H1 (cell line): ENCODE measurements around the gene APLP1. TPM values are rescaled to one million over a fixed set of nuclear protein-coding genes. Genes with fewer than 3 reads are reported as not detected.

Source experiments
- CTCF ChIA-PET: fragments of 300-600 bp; sonication (Branson Sonifier 250); formaldehyde crosslinking; loops from one replicate; lab custom pipeline; 2021; ENCODE audit not compliant: partially characterized antibody; lab: Charles Lee
- POLR2A ChIA-PET: fragments of 300-600 bp; sonication (Branson Sonifier 250); formaldehyde crosslinking; loops from one replicate; lab custom pipeline; 2021; ENCODE audit warnings: inconsistent platforms; ENCODE audit not compliant: partially characterized antibody; lab: Charles Lee
- DNase-seq, 2 experiments: peaks; one replicate each; pipeline versions ENCODE4 v3.0.0 to v3.0.0-alpha.2; 2010 to 2022; ENCODE audit warnings: low spot score in 2 of 2, low read depth in 1 of 2, mixed read lengths in 1 of 2
- FAIRE-seq: peaks from 2 replicates; lab custom pipeline; 2011; peaks lifted over from hg19 to GRCh38; lab: Jason Lieb, UNC
- H2AFZ ChIP-seq: 2 replicates; pipeline ENCODE4 v1.8.1; 2012; ENCODE audit warnings: low read length, inconsistent platforms
- H2AK5ac ChIP-seq: 2 replicates; pipeline ENCODE4 v1.6.1; 2013; ENCODE audit warnings: low read depth, low read length
- H2BK120ac ChIP-seq: replicated peaks from 2 replicates; pipeline ENCODE3; 2013; ENCODE audit warnings: low read depth, low read length, inconsistent platforms
- H2BK12ac ChIP-seq: 2 replicates; pipeline ENCODE4 v1.6.1; 2013; ENCODE audit warnings: low read depth, low read length
- H2BK15ac ChIP-seq: 2 replicates; pipeline ENCODE4 v1.6.1; 2013; ENCODE audit warnings: low read length
- H2BK20ac ChIP-seq: 2 replicates; pipeline ENCODE4 v1.6.1; 2013; ENCODE audit warnings: low read length
- H2BK5ac ChIP-seq: 2 replicates; pipeline ENCODE4 v1.6.1; 2013; ENCODE audit warnings: low read depth, low read length
- H3K14ac ChIP-seq: 2 replicates; pipeline ENCODE4 v1.6.1; 2013; ENCODE audit warnings: inconsistent platforms; ENCODE audit not compliant: insufficient read length
- H3K18ac ChIP-seq: 2 replicates; pipeline ENCODE4 v1.6.1; 2013; ENCODE audit warnings: low read length; ENCODE audit errors: extremely low read depth
- H3K23ac ChIP-seq: 2 replicates; pipeline ENCODE4 v1.6.1; 2013; ENCODE audit warnings: inconsistent platforms; ENCODE audit not compliant: insufficient read length
- H3K23me2 ChIP-seq: 2 replicates; pipeline ENCODE4 v1.6.1; 2013; ENCODE audit warnings: low read depth, low read length
- H3K27ac ChIP-seq: 2 replicates; pipeline ENCODE4 v1.6.1; 2011; ENCODE audit warnings: low read depth, low read length, inconsistent platforms
- H3K27me3 ChIP-seq, 4 experiments: replicated peaks in 1 of 4; 1 replicate in 1 of 4; 2 replicates in 3 of 4; pipeline versions ENCODE4 v1.6.1 to v1.8.1; 2011 to 2013; ENCODE audit warnings: low read length in 3 of 4, mild to moderate bottlenecking in 3 of 4, inconsistent platforms in 2 of 4, mixed read lengths in 2 of 4, moderate library complexity in 1 of 4; ENCODE audit not compliant: control insufficient read depth in 3 of 4, insufficient read depth in 3 of 4; ENCODE audit errors: extremely low read depth in 1 of 4
- H3K36me3 ChIP-seq, 4 experiments: 2 replicates each; pipeline versions ENCODE4 v1.6.1 to v1.8.1; 2011 to 2013; ENCODE audit warnings: mild to moderate bottlenecking in 4 of 4, low read length in 3 of 4, moderate library complexity in 2 of 4, control low read depth in 1 of 4, inconsistent platforms in 1 of 4; ENCODE audit not compliant: insufficient read depth in 4 of 4, control insufficient read depth in 2 of 4
- H3K4ac ChIP-seq: replicated peaks from 2 replicates; pipeline ENCODE3; 2013; ENCODE audit warnings: low read length, low read depth, mixed read lengths, inconsistent platforms; ENCODE audit not compliant: insufficient read length
- H3K4me1 ChIP-seq, 4 experiments: replicated peaks in 1 of 4; 1 replicate in 1 of 4; 2 replicates in 3 of 4; pipeline versions ENCODE4 v1.6.1 to v1.8.1; 2011 to 2013; ENCODE audit warnings: low read length in 3 of 4, inconsistent platforms in 2 of 4, mixed read lengths in 1 of 4; ENCODE audit not compliant: insufficient read depth in 4 of 4, control insufficient read depth in 3 of 4
- H3K4me2 ChIP-seq, 2 experiments: 2 replicates each; pipeline versions ENCODE4 v1.6.1 to v1.8.1; 2011 to 2013; ENCODE audit warnings: low read depth in 2 of 2, low read length in 2 of 2, control low read depth in 1 of 2, inconsistent platforms in 1 of 2, mild to moderate bottlenecking in 1 of 2; ENCODE audit not compliant: insufficient read depth in 1 of 2
- H3K4me3 ChIP-seq, 4 experiments: fragments of 200-600, 300-600 bp in 1 of 4; sonication (generic), shearing (Covaris generic), sonication (Bioruptor Twin) in 1 of 4; 2 replicates each; pipeline versions ENCODE4 v1.5.1 to v1.8.1; 2011 to 2016; ENCODE audit warnings: low read length in 4 of 4, low read depth in 3 of 4, control low read depth in 2 of 4, inconsistent platforms in 2 of 4, mild to moderate bottlenecking in 2 of 4, mixed read lengths in 1 of 4, moderate library complexity in 1 of 4; ENCODE audit not compliant: insufficient read depth in 2 of 4; ENCODE audit errors: extremely low read depth in 1 of 4
- H3K56ac ChIP-seq: replicated peaks from 2 replicates; pipeline ENCODE3; 2013; ENCODE audit warnings: low read depth, mild to moderate bottlenecking, mixed read lengths, low read length, inconsistent platforms; ENCODE audit not compliant: insufficient read length
- H3K79me1 ChIP-seq: 2 replicates; pipeline ENCODE4 v1.6.1; 2013; ENCODE audit warnings: low read depth, low read length, control low read depth
- H3K79me2 ChIP-seq, 2 experiments: 2 replicates each; pipeline versions ENCODE4 v1.6.1 to v1.8.1; 2012 to 2013; ENCODE audit warnings: low read length in 2 of 2, mild to moderate bottlenecking in 2 of 2, inconsistent platforms in 1 of 2; ENCODE audit not compliant: insufficient read depth in 2 of 2, control insufficient read depth in 1 of 2
- H3K9ac ChIP-seq, 4 experiments: replicated peaks in 1 of 4; 1 replicate in 1 of 4; 2 replicates in 3 of 4; pipeline versions ENCODE4 v1.6.1 to v1.8.1; 2011 to 2013; ENCODE audit warnings: low read depth in 3 of 4, low read length in 3 of 4, control low read depth in 2 of 4, mild to moderate bottlenecking in 2 of 4, moderate library complexity in 2 of 4, inconsistent platforms in 1 of 4; ENCODE audit errors: extremely low read depth in 1 of 4
- H3K9me3 ChIP-seq, 2 experiments: 2 replicates each; pipeline versions ENCODE4 v1.6.1 to v1.8.1; 2012 to 2013; ENCODE audit warnings: mild to moderate bottlenecking in 2 of 2, moderate library complexity in 2 of 2, control low read depth in 1 of 2, inconsistent platforms in 1 of 2, low read depth in 1 of 2, low read length in 1 of 2, mixed read lengths in 1 of 2; ENCODE audit not compliant: insufficient read depth in 2 of 2
- H4K20me1 ChIP-seq, 2 experiments: replicated peaks in 1 of 2; 2 replicates each; pipeline versions ENCODE3 to v1.8.1; 2011 to 2013; ENCODE audit warnings: inconsistent platforms in 2 of 2, low read length in 2 of 2, mild to moderate bottlenecking in 1 of 2; ENCODE audit not compliant: insufficient read depth in 2 of 2, control insufficient read depth in 1 of 2
- H4K5ac ChIP-seq: 2 replicates; pipeline ENCODE4 v1.6.1; 2013; ENCODE audit warnings: low read length, low read depth, mixed read lengths, inconsistent platforms; ENCODE audit not compliant: insufficient read length
- H4K8ac ChIP-seq: 2 replicates; pipeline ENCODE4 v1.8.0; 2013; ENCODE audit warnings: mild to moderate bottlenecking, moderate library complexity, low read length, inconsistent platforms; ENCODE audit not compliant: insufficient read depth; ENCODE audit errors: extremely low read depth
- H4K91ac ChIP-seq: replicated peaks from 2 replicates; pipeline ENCODE3; 2013; ENCODE audit warnings: low read length, mixed read lengths, inconsistent platforms; ENCODE audit not compliant: insufficient read length
- ASH2L ChIP-seq: fragments of 200-600, 300-600 bp; sonication (generic); IDR thresholded peaks from one replicate; pipeline ENCODE4 v1.7.1; 2017; ENCODE audit warnings: low read length
- BACH1 ChIP-seq: IDR thresholded peaks from 2 replicates; pipeline ENCODE4 v1.6.1; 2012; ENCODE audit warnings: low read length, improper control_type of control experiment
- HDAC2 ChIP-seq, 2 experiments: fragments of 300-600 bp in 1 of 2; sonication (generic) in 1 of 2; IDR thresholded peaks; 2 replicates each; pipeline ENCODE4 v1.6.1; 2011 to 2012; ENCODE audit warnings: low read depth in 2 of 2, low read length in 2 of 2, mild to moderate bottlenecking in 2 of 2, moderate library complexity in 2 of 2, borderline replicate concordance in 1 of 2, inconsistent platforms in 1 of 2
- MAFK ChIP-seq: IDR thresholded peaks from 2 replicates; pipeline ENCODE4 v1.6.1; 2012; ENCODE audit warnings: low read depth, mild to moderate bottlenecking, improper control_type of control experiment, low read length
- RAD21 ChIP-seq, 2 experiments: IDR thresholded peaks in 1 of 2; conservative IDR thresholded peaks in 1 of 2; 2 replicates each; pipeline ENCODE4 v1.6.1; 2011; ENCODE audit warnings: low read depth in 2 of 2, low read length in 2 of 2, improper control_type of control experiment in 1 of 2, inconsistent platforms in 1 of 2, mild to moderate bottlenecking in 1 of 2, moderate library complexity in 1 of 2
- RFX5 ChIP-seq: IDR thresholded peaks from 2 replicates; pipeline ENCODE4 v1.6.1; 2011; ENCODE audit warnings: low read depth, low read length, improper control_type of control experiment, borderline replicate concordance
- SP1 ChIP-seq: IDR thresholded peaks from 2 replicates; pipeline ENCODE4 v1.6.1; 2011; ENCODE audit warnings: low read depth, low read length
- TAF1 ChIP-seq: IDR thresholded peaks from 2 replicates; pipeline ENCODE4 v1.6.1; 2011; ENCODE audit warnings: mild to moderate bottlenecking, low read depth, low read length
- WGBS, 2 experiments: shearing (Covaris generic) in 1 of 2; methylation state at CpG; one replicate each; pipeline versions ENCODE4 v1.1.6 to v1.1.7; 2013 to 2015; ENCODE audit warnings: low lambda C conversion rate in 2 of 2, mixed read lengths in 2 of 2, inconsistent platforms in 1 of 2, low coverage in 1 of 2, missing lambda C conversion rate in 1 of 2; ENCODE audit not compliant: insufficient replicate concordance in 2 of 2, insufficient coverage in 1 of 2, insufficient read length in 1 of 2; ENCODE audit errors: extremely low coverage in 1 of 2, missing lambda C conversion rate in 1 of 2; 5-methylcytosine and 5-hydroxymethylcytosine counted together
- polyA plus RNA-seq, 7 experiments: library from polyadenylated mRNA; depleted of rRNA in 3 of 7; stranded (reverse) in 5 of 7; unstranded in 2 of 7; fragments of >200 nt in 5 of 7; fragments of 200-250 nt in 2 of 7; gene quantifications; 1 replicate in 5 of 7; 2 replicates in 1 of 7; 4 replicates in 1 of 7; pipeline versions ENCODE4 v1.2.1 to v1.2.3, GENCODE V29; 2011 to 2013; ENCODE audit warnings: missing spikeins in 2 of 7, mixed read lengths in 2 of 7
- total RNA-seq: library from RNA; stranded (reverse); fragmentation: NEBNext Ultra II Directional; extraction: Animal tissue kit (Norgen Biotek cat#: 25700); gene quantifications from 2 replicates; pipeline ENCODE4 v1.2.1, GENCODE V29; 2021
- TF ChIP-seq, protein P1 (sequence below), 3 experiments: IDR thresholded peaks; 1 replicate in 2 of 3; 2 replicates in 1 of 3; pipeline versions ENCODE4 v1.5.1 to v1.6.1; 2011; ENCODE audit warnings: low read length in 3 of 3, mild to moderate bottlenecking in 3 of 3, inconsistent platforms in 2 of 3, low read depth in 1 of 3, moderate library complexity in 1 of 3; ENCODE audit not compliant: insufficient read depth in 1 of 3; ENCODE audit errors: control extremely low read depth in 1 of 3

APLP1 gene
- total and polyA plus RNA-seq, 2 of the 8 experiments (the other 6 are each of a cell fraction or from before 2014, with no cell fraction given) = 19.9 to 22.0 TPM

DNA sequence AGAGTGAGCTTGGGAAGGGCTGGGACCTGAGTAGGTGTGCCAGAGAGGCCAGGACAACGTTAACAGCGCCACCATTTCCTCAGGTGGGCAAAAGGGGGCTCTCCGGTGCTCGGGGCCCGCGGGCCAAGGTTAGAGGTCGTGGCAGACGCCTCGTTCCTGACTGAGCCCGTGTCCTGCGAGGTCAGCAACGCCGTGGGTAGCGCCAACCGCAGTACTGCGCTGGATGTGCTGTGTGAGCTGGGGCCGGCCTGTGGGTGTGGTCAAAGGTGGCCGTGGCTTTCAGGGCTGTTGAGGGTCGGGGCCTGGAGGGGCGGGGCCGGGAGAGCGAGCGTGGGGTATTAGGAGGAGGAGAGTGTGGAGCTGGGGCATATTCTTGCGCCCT, 7.9 kb upstream of the APLP1 start:
- Histone ChIP-seq H3K18ac (peak overlapping the region; percentile 48; the same call in 1 of the 2 replicates), H3K23me2 (peaks cover 22% of the 10 kb centered on the region), H2BK12ac (0 out of 2 replicates have a peak overlapping the region, but pooled peaks have one; percentile 39), H4K5ac (no peak overlapping the region), H4K20me1 (peaks cover 0 to 3% of the 10 kb centered on the region in 2 experiments), H3K4me2 (peak overlapping the region; percentile 80 to 96), H2AFZ (no peak overlapping the region), H3K4me3 (peak overlapping the region; percentile 30 to 60 (median 51)), H3K36me3 (no peaks in the 10 kb centered on the region), H4K91ac (no peak overlapping the region), H2BK20ac (no peak overlapping the region), H2BK15ac (no peak overlapping the region), H3K56ac (no peak overlapping the region), H4K8ac (no peak overlapping the region), H3K23ac (no peak overlapping the region), H3K14ac (no peak overlapping the region), H3K27me3 (peaks cover 7 to 64% (median 58%) of the 10 kb centered on the region in 4 experiments), H2BK5ac (no peak overlapping the region), H3K4me1 (peaks cover 0 to 20% (median 12%) of the 10 kb centered on the region in 4 experiments; a peak in 6 of 7 replicates), H3K79me1 (no peaks in the 10 kb centered on the region), H3K9me3 (no peaks in the 10 kb centered on the region), H3K79me2 (no peaks in the 10 kb centered on the region), H3K27ac (no peak overlapping the region), H3K9ac (no peak overlapping the region), H2BK120ac (no peak overlapping the region), H2AK5ac (no peak overlapping the region), H3K4ac (no peak overlapping the region)
- TF ChIP-seq RAD21 (IDR thresholded peaks at IDR 0.05 in 1 of 2, conservative IDR thresholded peaks at IDR 0.05 in 1 of 2; ENCODE audit: low read depth in 2 of 2, low read length in 2 of 2) (peak in 1 of 2 experiments; percentile 7; a peak in 2 of 4 replicates), HDAC2 (IDR thresholded peaks at IDR 0.05; ENCODE audit: borderline replicate concordance in 1 of 2, low read depth in 2 of 2, low read length in 2 of 2) (no peak), BACH1 (no peak), ASH2L (no peak), RFX5 (no peak), TAF1 (no peak), SP1 (no peak), MAFK (no peak)
- TF ChIP-seq, protein P1, sequence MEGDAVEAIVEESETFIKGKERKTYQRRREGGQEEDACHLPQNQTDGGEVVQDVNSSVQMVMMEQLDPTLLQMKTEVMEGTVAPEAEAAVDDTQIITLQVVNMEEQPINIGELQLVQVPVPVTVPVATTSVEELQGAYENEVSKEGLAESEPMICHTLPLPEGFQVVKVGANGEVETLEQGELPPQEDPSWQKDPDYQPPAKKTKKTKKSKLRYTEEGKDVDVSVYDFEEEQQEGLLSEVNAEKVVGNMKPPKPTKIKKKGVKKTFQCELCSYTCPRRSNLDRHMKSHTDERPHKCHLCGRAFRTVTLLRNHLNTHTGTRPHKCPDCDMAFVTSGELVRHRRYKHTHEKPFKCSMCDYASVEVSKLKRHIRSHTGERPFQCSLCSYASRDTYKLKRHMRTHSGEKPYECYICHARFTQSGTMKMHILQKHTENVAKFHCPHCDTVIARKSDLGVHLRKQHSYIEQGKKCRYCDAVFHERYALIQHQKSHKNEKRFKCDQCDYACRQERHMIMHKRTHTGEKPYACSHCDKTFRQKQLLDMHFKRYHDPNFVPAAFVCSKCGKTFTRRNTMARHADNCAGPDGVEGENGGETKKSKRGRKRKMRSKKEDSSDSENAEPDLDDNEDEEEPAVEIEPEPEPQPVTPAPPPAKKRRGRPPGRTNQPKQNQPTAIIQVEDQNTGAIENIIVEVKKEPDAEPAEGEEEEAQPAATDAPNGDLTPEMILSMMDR (IDR thresholded peaks at IDR 0.05; ENCODE audit: control extremely low read depth in 1 of 3, insufficient read depth in 1 of 3, low read depth in 1 of 3, low read length in 3 of 3) = peak; percentile 10 to 31 (median 27); a peak in 3 of 4 replicates
- CTCF ChIA-PET = interaction anchor here (0.6 to 2.9 kb wide), 7 partner anchors 10 to 725 kb away, joined by 3 to 18 read pairs (median 4); no protein-coding TSS in a partner anchor
- peak in 1 of 2 experiments; percentile 60 for DNase-seq
- POLR2A ChIA-PET = interaction anchor here (0.6 to 1.7 kb wide), 8 partner anchors 10 to 193 kb away, joined by 3 to 20 read pairs (median 4); partner anchors contain the start of genes SYNE4 and THAP8
- no peak for FAIRE-seq
- WGBS, 2 experiments = 9% methylated on average over 19 of the region's 24 CpGs; no CpG with 5 or more reads in 1 of the 2 experiments
